ENCODE results near the gene GPR146.

- TF ChIP-seq, protein P1, sequence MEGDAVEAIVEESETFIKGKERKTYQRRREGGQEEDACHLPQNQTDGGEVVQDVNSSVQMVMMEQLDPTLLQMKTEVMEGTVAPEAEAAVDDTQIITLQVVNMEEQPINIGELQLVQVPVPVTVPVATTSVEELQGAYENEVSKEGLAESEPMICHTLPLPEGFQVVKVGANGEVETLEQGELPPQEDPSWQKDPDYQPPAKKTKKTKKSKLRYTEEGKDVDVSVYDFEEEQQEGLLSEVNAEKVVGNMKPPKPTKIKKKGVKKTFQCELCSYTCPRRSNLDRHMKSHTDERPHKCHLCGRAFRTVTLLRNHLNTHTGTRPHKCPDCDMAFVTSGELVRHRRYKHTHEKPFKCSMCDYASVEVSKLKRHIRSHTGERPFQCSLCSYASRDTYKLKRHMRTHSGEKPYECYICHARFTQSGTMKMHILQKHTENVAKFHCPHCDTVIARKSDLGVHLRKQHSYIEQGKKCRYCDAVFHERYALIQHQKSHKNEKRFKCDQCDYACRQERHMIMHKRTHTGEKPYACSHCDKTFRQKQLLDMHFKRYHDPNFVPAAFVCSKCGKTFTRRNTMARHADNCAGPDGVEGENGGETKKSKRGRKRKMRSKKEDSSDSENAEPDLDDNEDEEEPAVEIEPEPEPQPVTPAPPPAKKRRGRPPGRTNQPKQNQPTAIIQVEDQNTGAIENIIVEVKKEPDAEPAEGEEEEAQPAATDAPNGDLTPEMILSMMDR (IDR thresholded peaks at IDR 0.05) = no peak
- TF ChIP-seq POLR2A (IDR thresholded peaks at IDR 0.05) (no peak), POLR2AphosphoS5 (IDR thresholded peaks at IDR 0.05) (no peak)
These were observed 16.8 kb downstream of the GPR146 start for GRCh38 chr7:1061180-1061579.

Measured in stomach (tissue), 4 donors.